Measurements from ENCODE around the gene NCKAP5. TPM values are rescaled to one million over a fixed set of nuclear protein-coding genes. Genes with fewer than 3 reads are reported as not detected.

NCKAP5 gene
- total and polyA plus RNA-seq, 2 donors (not counting 1 experiment from before 2014, with no cell fraction given): not detected

GRCh38 chr2:132651115-132652045 is 916.9 kb downstream of the NCKAP5 start:
- Histone ChIP-seq H2AFZ (ENCODE audit: insufficient read depth, low read depth, low read length, poor library complexity, severe bottlenecking) (no peak overlapping the region), H3K27me3 (replicated peaks in 1 of 4; ENCODE audit: control extremely low read depth in 1 of 4, control insufficient read depth in 3 of 4, insufficient read depth in 4 of 4, low read length in 3 of 4) (peaks cover 0 to 3% (median 0%) of the 10 kb centered on the region in 4 experiments), H3K4me3 (ENCODE audit: control extremely low read depth in 1 of 5, extremely low read depth in 1 of 5, insufficient read depth in 1 of 5, low read depth in 2 of 5, low read length in 4 of 5) (no peak overlapping the region), H3K4me1 (ENCODE audit: control insufficient read depth in 2 of 2, insufficient read depth in 2 of 2, low read length in 2 of 2) (no peaks in the 10 kb centered on the region), H3K79me2 (ENCODE audit: control insufficient read depth, insufficient read depth, low read length) (no peaks in the 10 kb centered on the region), H3K27ac (ENCODE audit: low read length in 2 of 2) (no peak overlapping the region), H3K4me2 (replicated peaks; ENCODE audit: low read depth, low read length, poor library complexity, severe bottlenecking) (no peak overlapping the region), H3K9me3 (ENCODE audit: control extremely low read depth in 1 of 3, control insufficient read depth in 2 of 3, insufficient read depth in 1 of 3, low read length in 2 of 3) (no peaks in the 10 kb centered on the region), H3K36me3 (replicated peaks in 1 of 2; ENCODE audit: control extremely low read depth in 1 of 2, control insufficient read depth in 1 of 2, extremely low read depth in 1 of 2, insufficient read depth in 2 of 2, low read length in 1 of 2) (no peaks in the 10 kb centered on the region), H3K9ac (ENCODE audit: low read length) (no peak overlapping the region), H4K20me1 (ENCODE audit: control insufficient read depth, insufficient read depth, low read length, poor library complexity, severe bottlenecking) (no peaks in the 10 kb centered on the region)
- intact Hi-C loops (cut with micrococcal nuclease): no loop called here
- ChIA-PET CTCF (no interaction called here), POLR2A (no interaction called here)
- Mint-ChIP-seq H3K27ac (no peak overlapping the region), H3K4me1 (peaks cover 17% of the 10 kb centered on the region), H3K9me3 (ENCODE audit: insufficient read depth) (no peaks in the 10 kb centered on the region), H3K4me3 (no peak overlapping the region), H3K27me3 (peaks cover 5% of the 10 kb centered on the region)
- no peak for ATAC-seq (ENCODE audit: low read depth)
- TF ChIP-seq CTCF (IDR thresholded peaks at IDR 0.05) (no peak), EZH2 (IDR thresholded peaks at IDR 0.05; ENCODE audit: borderline replicate concordance, insufficient read depth, low read depth, low read length, poor library complexity, severe bottlenecking) (no peak)
- 92% methylated on average over 7 of the region's 12 CpGs for WGBS (ENCODE audit: insufficient coverage)
- DNase-seq: no peak

- no peak for ATAC-seq (ENCODE audit: low read depth)
- TF ChIP-seq EZH2 (IDR thresholded peaks at IDR 0.05; ENCODE audit: borderline replicate concordance, insufficient read depth, low read depth, low read length, poor library complexity, severe bottlenecking): no peak
- 89% methylated on average over 7 of the region's 8 CpGs for WGBS (ENCODE audit: insufficient coverage)
These were observed 921.6 kb downstream of the NCKAP5 start for GRCh38 chr2:132646540-132647108.

More at GRCh38 chr2:132646540-132647108, 921.6 kb downstream of the NCKAP5 start:
- no peak overlapping the region for H3K4me3 ChIP-seq (ENCODE audit: control extremely low read depth in 1 of 5, extremely low read depth in 1 of 5, insufficient read depth in 1 of 5, low read depth in 2 of 5, low read length in 4 of 5)
- H3K4me1 ChIP-seq (ENCODE audit: control insufficient read depth in 2 of 2, insufficient read depth in 2 of 2, low read length in 2 of 2): peaks cover 4 to 11% of the 10 kb centered on the region in 2 donors
- POLR2A ChIA-PET: no interaction called here
- intact Hi-C loops (cut with micrococcal nuclease): no loop called here
- peaks cover 0 to 7% (median 0%) of the 10 kb centered on the region in 3 donors for H3K9me3 ChIP-seq (ENCODE audit: control extremely low read depth in 1 of 3, control insufficient read depth in 2 of 3, insufficient read depth in 1 of 3, low read length in 2 of 3)
- H3K27me3 ChIP-seq (replicated peaks in 1 of 4; ENCODE audit: control extremely low read depth in 1 of 4, control insufficient read depth in 3 of 4, insufficient read depth in 4 of 4, low read length in 3 of 4): peaks cover 0 to 3% (median 0%) of the 10 kb centered on the region in 4 experiments
- Mint-ChIP-seq H3K27me3 (peaks cover 5% of the 10 kb centered on the region), H3K9me3 (ENCODE audit: insufficient read depth) (no peaks in the 10 kb centered on the region), H3K4me3 (no peak overlapping the region), H3K4me1 (peaks cover 51% of the 10 kb centered on the region), H3K27ac (no peak overlapping the region)
- H3K4me2 ChIP-seq (replicated peaks; ENCODE audit: low read depth, low read length, poor library complexity, severe bottlenecking): no peak overlapping the region
- no peak overlapping the region for H3K27ac ChIP-seq (ENCODE audit: low read length in 2 of 2)
- no peak overlapping the region for H2AFZ ChIP-seq (ENCODE audit: insufficient read depth, low read depth, low read length, poor library complexity, severe bottlenecking)
- CTCF ChIA-PET: no interaction called here
- no peak for DNase-seq
- H4K20me1 ChIP-seq (ENCODE audit: control insufficient read depth, insufficient read depth, low read length, poor library complexity, severe bottlenecking): no peaks in the 10 kb centered on the region
- no peaks in the 10 kb centered on the region for H3K79me2 ChIP-seq (ENCODE audit: control insufficient read depth, insufficient read depth, low read length)
- H3K36me3 ChIP-seq (replicated peaks in 1 of 2; ENCODE audit: control extremely low read depth in 1 of 2, control insufficient read depth in 1 of 2, extremely low read depth in 1 of 2, insufficient read depth in 2 of 2, low read length in 1 of 2): no peaks in the 10 kb centered on the region
- no peak overlapping the region for H3K9ac ChIP-seq (ENCODE audit: low read length)
